HEK293 (cell line): ENCODE measurements around the gene CLCNKB.

Source experiments
- CTCF ChIA-PET: fragments of 350-600 bp; formaldehyde crosslinking; extraction: SDS; loops from one replicate; lab custom pipeline; 2021; ENCODE audit warnings: antibody characterized with exemption; lab: Yijun Ruan, JAX
- POLR2A ChIA-PET: fragments of 300-600 bp; formaldehyde crosslinking; extraction: SDS; loops from one replicate; lab custom pipeline; 2020; ENCODE audit warnings: antibody characterized with exemption, inconsistent platforms; lab: Yijun Ruan, JAX
- H3K27ac ChIP-seq: fragments of 200-500 bp; sonication (Bioruptor generic); 2 replicates; pipeline ENCODE4 v1.5.1; 2014; ENCODE audit warnings: low read depth, low read length, control low read depth, inconsistent platforms; ENCODE audit errors: extremely low read depth
- H3K36me3 ChIP-seq, 2 experiments: fragments of 200-500 bp in 1 of 2; sonication (Bioruptor generic) in 1 of 2; 1 replicate in 1 of 2; 2 replicates in 1 of 2; pipeline ENCODE4 v1.5.1; 2014 to 2017; ENCODE audit warnings: inconsistent platforms in 2 of 2, low read length in 2 of 2; ENCODE audit not compliant: control insufficient read depth in 2 of 2, insufficient read depth in 1 of 2
- H3K4me1 ChIP-seq: fragments of 200-500 bp; sonication (Bioruptor generic); 2 replicates; pipeline ENCODE4 v1.5.1; 2014; ENCODE audit warnings: mild to moderate bottlenecking, low read length, inconsistent platforms; ENCODE audit not compliant: control insufficient read depth, insufficient read depth
- H3K4me3 ChIP-seq: 2 replicates; pipeline ENCODE4 v1.5.1; 2011; ENCODE audit warnings: low read depth, mild to moderate bottlenecking, control low read depth, low read length, moderate library complexity
- H3K9me3 ChIP-seq: fragments of 200-500 bp; sonication (Bioruptor generic); 2 replicates; pipeline ENCODE4 v1.5.1; 2014; ENCODE audit warnings: low read depth, low read length, inconsistent platforms; ENCODE audit not compliant: control insufficient read depth, insufficient read depth
- EGR2 ChIP-seq: fragments of 450-650 bp; formaldehyde crosslinking; IDR thresholded peaks from 2 replicates; pipeline ENCODE4 v1.5.1; 2016; ENCODE audit warnings: low read depth, missing biosample characterization, missing genetic modification characterization
- HOXD13 ChIP-seq: sonication (generic); formaldehyde crosslinking; IDR thresholded peaks from 2 replicates; pipeline ENCODE4 v1.8.0; 2022; ENCODE audit warnings: missing genetic modification reagents, borderline replicate concordance
- KLF8 ChIP-seq: fragments of 450-650 bp; formaldehyde crosslinking; IDR thresholded peaks from 2 replicates; pipeline ENCODE4 v1.5.1; 2016; ENCODE audit warnings: missing biosample characterization, missing genetic modification characterization
- MEIS1 ChIP-seq: sonication (generic); formaldehyde crosslinking; IDR thresholded peaks from 2 replicates; pipeline ENCODE4 v1.8.1; 2022; ENCODE audit warnings: missing genetic modification reagents, mild to moderate bottlenecking, borderline replicate concordance
- ZBTB17 ChIP-seq: fragments of 450-650 bp; formaldehyde crosslinking; IDR thresholded peaks from 2 replicates; pipeline ENCODE4 v1.5.1; 2016; ENCODE audit warnings: missing biosample characterization, missing genetic modification characterization
- ZFHX2 ChIP-seq: fragments of 450-650 bp; formaldehyde crosslinking; conservative IDR thresholded peaks from 2 replicates; pipeline ENCODE4 v1.5.1; 2016; ENCODE audit warnings: missing biosample characterization, missing genetic modification characterization
- ZNF174 ChIP-seq: fragments of 450-650 bp; formaldehyde crosslinking; IDR thresholded peaks from 2 replicates; pipeline ENCODE4 v1.5.0; 2017; ENCODE audit warnings: missing biosample characterization, mild to moderate bottlenecking, missing genetic modification characterization
- ZNF175 ChIP-seq: fragments of 450-650 bp; formaldehyde crosslinking; IDR thresholded peaks from 2 replicates; pipeline ENCODE4 v1.5.1; 2016; ENCODE audit warnings: missing biosample characterization, missing genetic modification characterization
- ZNF24 ChIP-seq: fragments of 450-650 bp; formaldehyde crosslinking; IDR thresholded peaks from 2 replicates; pipeline ENCODE4 v1.5.1; 2016; ENCODE audit warnings: missing biosample characterization, missing genetic modification characterization
- ZNF324 ChIP-seq: fragments of 450-650 bp; formaldehyde crosslinking; IDR thresholded peaks from 2 replicates; pipeline ENCODE4 v1.5.1; 2016; ENCODE audit warnings: missing biosample characterization, missing genetic modification characterization
- ZNF335 ChIP-seq: fragments of 450-650 bp; formaldehyde crosslinking; conservative IDR thresholded peaks from 2 replicates; pipeline ENCODE4 v1.5.1; 2016; ENCODE audit warnings: missing biosample characterization, missing genetic modification characterization
- ZNF473 ChIP-seq: fragments of 450-650 bp; formaldehyde crosslinking; IDR thresholded peaks from 2 replicates; pipeline ENCODE4 v1.5.1; 2017; ENCODE audit warnings: missing biosample characterization, missing genetic modification characterization
- ZNF521 ChIP-seq: fragments of 450-650 bp; formaldehyde crosslinking; IDR thresholded peaks from 2 replicates; pipeline ENCODE4 v1.5.1; 2017; ENCODE audit warnings: missing biosample characterization, mild to moderate bottlenecking, missing genetic modification characterization
- ZNF548 ChIP-seq: fragments of 450-650 bp; formaldehyde crosslinking; IDR thresholded peaks from 2 replicates; pipeline ENCODE4 v1.5.1; 2016; ENCODE audit warnings: missing biosample characterization, missing genetic modification characterization
- ZNF555 ChIP-seq: fragments of 450-650 bp; formaldehyde crosslinking; conservative IDR thresholded peaks from 2 replicates; pipeline ENCODE4 v1.5.1; 2017; ENCODE audit warnings: missing biosample characterization, mild to moderate bottlenecking, missing genetic modification characterization, inconsistent platforms
- ZNF560 ChIP-seq: fragments of 450-650 bp; formaldehyde crosslinking; IDR thresholded peaks from 2 replicates; pipeline ENCODE4 v1.5.1; 2017; ENCODE audit warnings: missing biosample characterization, missing genetic modification characterization, borderline replicate concordance
- ZNF596 ChIP-seq: fragments of 450-650 bp; IDR thresholded peaks from 2 replicates; pipeline ENCODE4 v1.5.0; 2018; ENCODE audit warnings: missing biosample characterization, mild to moderate bottlenecking, missing genetic modification characterization, moderate library complexity
- ZNF600 ChIP-seq: fragments of 450-650 bp; formaldehyde crosslinking; IDR thresholded peaks from 2 replicates; pipeline ENCODE4 v1.5.1; 2016; ENCODE audit warnings: missing biosample characterization, missing genetic modification characterization
- ZNF645 ChIP-seq: fragments of 450-650 bp; formaldehyde crosslinking; IDR thresholded peaks from 2 replicates; pipeline ENCODE4; 2016; ENCODE audit warnings: missing biosample characterization, missing genetic modification characterization
- ZNF776 ChIP-seq: fragments of 450-650 bp; formaldehyde crosslinking; IDR thresholded peaks from 2 replicates; pipeline ENCODE4 v1.5.0; 2017; ENCODE audit warnings: missing biosample characterization, missing genetic modification characterization, borderline replicate concordance
- ZSCAN30 ChIP-seq: fragments of 450-650 bp; IDR thresholded peaks from 2 replicates; pipeline ENCODE4 v1.5.1; 2018; ENCODE audit warnings: missing biosample characterization, mild to moderate bottlenecking, missing genetic modification characterization, moderate library complexity
- TF ChIP-seq, protein P1 (sequence below): fragments of 450-650 bp; formaldehyde crosslinking; IDR thresholded peaks from 2 replicates; pipeline ENCODE4 v1.5.1; 2016; ENCODE audit warnings: missing biosample characterization, missing genetic modification characterization
- TF ChIP-seq, protein P2 (sequence below): fragments of 450-650 bp; formaldehyde crosslinking; IDR thresholded peaks from 2 replicates; pipeline ENCODE4 v1.5.1; 2017; ENCODE audit warnings: missing biosample characterization, missing genetic modification characterization

Gene CLCNKB

DNA sequence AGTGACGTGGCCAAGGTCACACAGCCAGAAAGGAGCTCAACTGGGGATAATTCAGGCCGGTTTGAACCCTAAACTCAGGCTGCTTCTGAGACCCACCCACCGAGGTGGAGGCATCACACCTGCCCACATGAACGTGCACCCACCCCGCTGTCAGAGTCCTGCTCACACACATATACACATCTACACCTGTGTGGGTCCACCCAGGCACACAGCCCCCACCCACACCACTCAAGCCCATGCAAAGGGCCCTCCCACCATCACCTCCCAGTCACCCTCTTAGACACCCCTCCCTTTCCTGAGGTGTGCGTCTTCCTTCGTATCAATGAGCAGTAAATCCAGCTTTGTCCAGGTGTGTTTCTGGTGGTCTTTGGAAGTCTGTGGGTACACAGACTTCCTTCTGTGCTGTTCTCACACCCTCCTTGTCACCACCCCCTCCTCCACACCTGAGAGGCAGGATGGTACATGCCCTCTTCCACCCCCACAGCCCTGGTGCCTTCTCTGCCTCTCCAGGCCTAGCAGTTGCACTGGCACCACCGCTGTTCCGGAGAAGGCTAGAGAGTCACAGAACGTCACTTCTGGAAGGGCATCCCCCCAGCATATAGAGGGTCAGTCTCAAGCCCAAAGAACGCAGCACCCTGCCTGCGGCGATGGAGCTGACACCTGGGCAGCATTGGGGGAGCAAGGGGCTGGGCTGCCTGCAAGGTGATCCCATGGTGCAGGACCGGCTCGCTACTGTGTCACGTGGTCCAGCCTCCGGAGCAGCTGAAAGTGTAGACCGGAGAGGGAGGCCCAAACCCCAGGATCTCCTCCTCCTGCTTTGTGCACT, 48.7 kb downstream of the CLCNKB start:
- H3K36me3 ChIP-seq = no peaks in the 10 kb centered on the region
- H3K9me3 ChIP-seq = no peaks in the 10 kb centered on the region
- TF ChIP-seq ZNF555 (no peak), EGR2 (tag by site-specific recombination) (peak; percentile 87), ZFHX2 (tag by site-specific recombination) (peak; percentile 80), ZNF600 (peak; percentile 26; the same call in 1 of the 2 replicates), ZSCAN30 (no peak)
- TF ChIP-seq, protein P1, sequence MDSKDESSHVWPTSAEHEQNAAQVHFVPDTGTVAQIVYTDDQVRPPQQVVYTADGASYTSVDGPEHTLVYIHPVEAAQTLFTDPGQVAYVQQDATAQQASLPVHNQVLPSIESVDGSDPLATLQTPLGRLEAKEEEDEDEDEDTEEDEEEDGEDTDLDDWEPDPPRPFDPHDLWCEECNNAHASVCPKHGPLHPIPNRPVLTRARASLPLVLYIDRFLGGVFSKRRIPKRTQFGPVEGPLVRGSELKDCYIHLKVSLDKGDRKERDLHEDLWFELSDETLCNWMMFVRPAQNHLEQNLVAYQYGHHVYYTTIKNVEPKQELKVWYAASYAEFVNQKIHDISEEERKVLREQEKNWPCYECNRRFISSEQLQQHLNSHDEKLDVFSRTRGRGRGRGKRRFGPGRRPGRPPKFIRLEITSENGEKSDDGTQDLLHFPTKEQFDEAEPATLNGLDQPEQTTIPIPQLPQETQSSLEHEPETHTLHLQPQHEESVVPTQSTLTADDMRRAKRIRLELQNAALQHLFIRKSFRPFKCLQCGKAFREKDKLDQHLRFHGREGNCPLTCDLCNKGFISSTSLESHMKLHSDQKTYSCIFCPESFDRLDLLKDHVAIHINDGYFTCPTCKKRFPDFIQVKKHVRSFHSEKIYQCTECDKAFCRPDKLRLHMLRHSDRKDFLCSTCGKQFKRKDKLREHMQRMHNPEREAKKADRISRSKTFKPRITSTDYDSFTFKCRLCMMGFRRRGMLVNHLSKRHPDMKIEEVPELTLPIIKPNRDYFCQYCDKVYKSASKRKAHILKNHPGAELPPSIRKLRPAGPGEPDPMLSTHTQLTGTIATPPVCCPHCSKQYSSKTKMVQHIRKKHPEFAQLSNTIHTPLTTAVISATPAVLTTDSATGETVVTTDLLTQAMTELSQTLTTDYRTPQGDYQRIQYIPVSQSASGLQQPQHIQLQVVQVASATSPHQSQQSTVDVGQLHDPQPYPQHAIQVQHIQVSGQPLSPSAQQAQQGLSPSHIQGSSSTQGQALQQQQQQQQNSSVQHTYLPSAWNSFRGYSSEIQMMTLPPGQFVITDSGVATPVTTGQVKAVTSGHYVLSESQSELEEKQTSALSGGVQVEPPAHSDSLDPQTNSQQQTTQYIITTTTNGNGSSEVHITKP (tag by site-specific recombination) = peak; percentile 58; the same call in 1 of the 2 replicates
- no peaks in the 10 kb centered on the region for H3K4me1 ChIP-seq
- ChIA-PET POLR2A (no interaction called here), CTCF (interaction anchor here (1.4 to 1.7 kb wide), 2 partner anchors 10 to 13 kb away, joined by 5 read pairs; no protein-coding TSS in a partner anchor)
- no peak overlapping the region for H3K4me3 ChIP-seq
- no peak overlapping the region for H3K27ac ChIP-seq

DNA sequence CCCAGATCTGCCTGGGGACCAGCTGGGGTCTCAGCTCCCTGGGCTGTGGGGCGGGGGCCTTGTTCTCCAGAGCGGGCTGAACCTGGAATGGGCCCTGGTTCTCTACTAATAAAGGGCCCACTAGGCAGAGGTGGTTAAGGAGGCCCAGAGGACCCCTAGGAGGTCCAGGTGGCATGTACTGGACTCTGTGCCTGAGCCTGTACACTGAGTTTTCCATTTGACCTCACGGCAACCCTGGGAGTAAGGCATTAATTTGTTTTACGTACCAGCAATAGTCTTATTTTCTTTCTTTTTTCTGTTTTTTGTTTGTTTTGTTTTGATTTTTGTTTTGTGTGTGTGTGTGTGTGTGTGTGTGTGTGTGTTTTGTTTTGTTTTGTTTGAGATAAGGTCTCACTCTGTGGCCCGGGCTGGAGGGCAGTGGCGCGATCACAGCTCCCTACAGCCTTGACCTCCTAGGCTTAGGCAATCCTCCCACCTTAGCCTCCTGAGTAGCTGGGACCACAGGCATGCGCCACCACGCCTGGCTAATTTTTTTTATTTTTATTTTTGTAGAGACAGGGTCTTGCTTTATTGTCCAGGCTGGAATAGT, 49.4 kb downstream of the CLCNKB start:
- Histone ChIP-seq H3K4me3 (no peak overlapping the region), H3K4me1 (no peaks in the 10 kb centered on the region), H3K36me3 (no peaks in the 10 kb centered on the region), H3K27ac (no peak overlapping the region), H3K9me3 (no peaks in the 10 kb centered on the region)
- TF ChIP-seq, protein P2, sequence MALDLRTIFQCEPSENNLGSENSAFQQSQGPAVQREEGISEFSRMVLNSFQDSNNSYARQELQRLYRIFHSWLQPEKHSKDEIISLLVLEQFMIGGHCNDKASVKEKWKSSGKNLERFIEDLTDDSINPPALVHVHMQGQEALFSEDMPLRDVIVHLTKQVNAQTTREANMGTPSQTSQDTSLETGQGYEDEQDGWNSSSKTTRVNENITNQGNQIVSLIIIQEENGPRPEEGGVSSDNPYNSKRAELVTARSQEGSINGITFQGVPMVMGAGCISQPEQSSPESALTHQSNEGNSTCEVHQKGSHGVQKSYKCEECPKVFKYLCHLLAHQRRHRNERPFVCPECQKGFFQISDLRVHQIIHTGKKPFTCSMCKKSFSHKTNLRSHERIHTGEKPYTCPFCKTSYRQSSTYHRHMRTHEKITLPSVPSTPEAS = peak; percentile 47; the same call in 1 of the 2 replicates
- TF ChIP-seq ZNF596 = no peak
- no peak for TF ChIP-seq ZNF776
- no peak for TF ChIP-seq ZNF324
- TF ChIP-seq ZNF555 = no peak
- peak; percentile 67 for TF ChIP-seq ZNF335 (tag by site-specific recombination)
- ChIA-PET POLR2A (no interaction called here), CTCF (interaction anchor here (1.1 to 1.7 kb wide), 3 partner anchors 14 to 95 kb away, joined by 3 to 5 read pairs (median 3); no protein-coding TSS in a partner anchor)

GRCh38 chr1:16093611-16094010, 50.0 kb downstream of the CLCNKB start:
- ChIA-PET CTCF (interaction anchor here (0.6 to 1.7 kb wide), 6 partner anchors 11 to 431 kb away, joined by 3 to 12 read pairs (median 6); no protein-coding TSS in a partner anchor), POLR2A (no interaction called here)
- Histone ChIP-seq H3K4me1 (no peaks in the 10 kb centered on the region), H3K27ac (no peak overlapping the region), H3K4me3 (no peak overlapping the region), H3K36me3 (no peaks in the 10 kb centered on the region), H3K9me3 (no peaks in the 10 kb centered on the region)
- no peak for TF ChIP-seq ZNF560 (tag by site-specific recombination)
- TF ChIP-seq ZNF521 (tag by site-specific recombination) = no peak
- TF ChIP-seq ZNF24 (tag by site-specific recombination) = no peak
- no peak for TF ChIP-seq ZNF645 (tag by site-specific recombination)
- TF ChIP-seq ZBTB17 (tag by site-specific recombination) = no peak
- TF ChIP-seq ZNF473 (tag by site-specific recombination) = no peak
- TF ChIP-seq HOXD13 = no peak
- no peak for TF ChIP-seq MEIS1 (CRISPR knock-in tag)
- TF ChIP-seq ZNF174 = no peak
- no peak for TF ChIP-seq ZNF175 (tag by site-specific recombination)
- TF ChIP-seq ZNF548 = no peak
- no peak for TF ChIP-seq KLF8
